K562 (cell line): ENCODE results near the gene CELA1. TPM values are rescaled to one million over a fixed set of nuclear protein-coding genes. Genes with fewer than 3 reads are reported as not detected.

ENCODE experiments used
- AFF4 ChIP-seq: sonication (generic); formaldehyde crosslinking; IDR thresholded peaks from 2 replicates; pipeline ENCODE4 v1.8.0; 2023; ENCODE audit warnings: mild to moderate bottlenecking, missing genetic modification reagents
- HNRNPL ChIP-seq: fragments of 200-400 bp; formaldehyde crosslinking; IDR thresholded peaks from 2 replicates; pipeline ENCODE4 v1.6.1; 2017; ENCODE audit warnings: low read depth, mild to moderate bottlenecking, low read length
- IRF1 ChIP-seq: sonication (generic); formaldehyde crosslinking; IDR thresholded peaks from 2 replicates; pipeline ENCODE4 v1.8.0; 2022; ENCODE audit warnings: missing genetic modification reagents, mild to moderate bottlenecking, borderline replicate concordance
- MGA ChIP-seq: fragments of 450-650 bp; IDR thresholded peaks from 2 replicates; pipeline ENCODE4 v1.6.1; 2016; ENCODE audit warnings: mild to moderate bottlenecking, moderate library complexity
- RBBP5 ChIP-seq: fragments of 200-600 bp; sonication (generic); IDR thresholded peaks from 2 replicates; pipeline ENCODE4 v1.6.1; 2012; ENCODE audit warnings: borderline replicate concordance, mild to moderate bottlenecking, low read length, control low read depth, inconsistent platforms; ENCODE audit not compliant: insufficient read depth, poor library complexity, severe bottlenecking
- ZFP91 ChIP-seq: sonication (generic); formaldehyde crosslinking; IDR thresholded peaks from 2 replicates; pipeline ENCODE4 v1.8.0; 2022; ENCODE audit warnings: mild to moderate bottlenecking, missing genetic modification reagents
- polyA plus RNA-seq, 8 experiments: library from polyadenylated mRNA; depleted of rRNA in 4 of 8; stranded (reverse) in 5 of 8; unstranded in 3 of 8; fragments of >200 nt; fragmentation: Nextera tagmentation in 2 of 8; fragmentation: Illumina TruSeq in 1 of 8; extraction: Ambion mirVana in 2 of 8; extraction: Trizol in 1 of 8; gene quantifications; 2 replicates each; pipeline versions ENCODE4 v1.2.1 to v1.2.3, GENCODE V29; 2011 to 2014; ENCODE audit warnings: inconsistent platforms in 1 of 8, missing spikeins in 1 of 8
- total RNA-seq, 7 experiments: library from RNA; depleted of rRNA in 6 of 7; stranded (reverse); fragments of >200 nt in 6 of 7; fragmentation: Illumina TruSeq in 2 of 7; extraction: Trizol in 2 of 7; gene quantifications; 2 replicates each; pipeline versions ENCODE4 v1.2.1 to v1.2.3, GENCODE V29; 2011 to 2021; ENCODE audit warnings: low replicate concordance in 1 of 7

CELA1 gene
- total and polyA plus RNA-seq, 9 of the 15 experiments (the other 6 are each of a cell fraction or from before 2014, with no cell fraction given): 0.06 to 0.27 (median 0.22) TPM; not detected in 6

- TF ChIP-seq AFF4 (no peak), MGA (no peak), IRF1 (CRISPR knock-in tag) (no peak), HNRNPL (no peak), RBBP5 (no peak), ZFP91 (CRISPR knock-in tag) (no peak)
Observed at GRCh38 chr12:51324953-51325352, 21.5 kb downstream of the CELA1 start (continued).
